HEK293T (cell line): ENCODE results near the gene ASF1B.

Source experiments
- ARNT ChIP-seq: fragments of 450-650 bp; IDR thresholded peaks from 2 replicates; pipeline ENCODE4 v1.6.1; 2017; ENCODE audit warnings: mild to moderate bottlenecking
- BHLHE40 ChIP-seq: fragments of 450-650 bp; IDR thresholded peaks from 2 replicates; pipeline ENCODE4 v1.6.1; 2016; ENCODE audit warnings: mild to moderate bottlenecking, moderate library complexity, borderline replicate concordance
- CTBP1 ChIP-seq: fragments of 450-650 bp; IDR thresholded peaks from 2 replicates; pipeline ENCODE4 v1.6.1; 2016; ENCODE audit warnings: borderline replicate concordance
- ELF4 ChIP-seq: fragments of 450-650 bp; IDR thresholded peaks from 2 replicates; pipeline ENCODE4 v1.6.1; 2017; ENCODE audit warnings: antibody characterized with exemption
- FOXM1 ChIP-seq: fragments of 450-650 bp; IDR thresholded peaks from 2 replicates; pipeline ENCODE4 v1.6.1; 2017; ENCODE audit warnings: mild to moderate bottlenecking, borderline replicate concordance
- HDGF ChIP-seq: fragments of 450-650 bp; IDR thresholded peaks from 2 replicates; pipeline ENCODE4 v1.6.1; 2017; ENCODE audit warnings: antibody characterized with exemption, borderline replicate concordance
- L3MBTL2 ChIP-seq: fragments of 450-650 bp; conservative IDR thresholded peaks from 2 replicates; pipeline ENCODE4 v1.6.1; 2016; ENCODE audit warnings: mild to moderate bottlenecking
- NFRKB ChIP-seq: fragments of 450-650 bp; IDR thresholded peaks from 2 replicates; pipeline ENCODE4 v1.6.1; 2016; ENCODE audit warnings: mild to moderate bottlenecking, moderate library complexity
- SP1 ChIP-seq: fragments of 450-650 bp; IDR thresholded peaks from 2 replicates; pipeline ENCODE4 v1.6.1; 2017
- SUZ12 ChIP-seq: fragments of 450-650 bp; IDR thresholded peaks from 2 replicates; pipeline ENCODE4 v1.6.1; 2016; ENCODE audit warnings: mild to moderate bottlenecking
- TARDBP ChIP-seq: fragments of 450-650 bp; IDR thresholded peaks from 2 replicates; pipeline ENCODE4 v1.6.1; 2016
- TF ChIP-seq, protein P1 (sequence below): fragments of 450-650 bp; IDR thresholded peaks from 2 replicates; pipeline ENCODE4 v1.6.1; 2016

DNA sequence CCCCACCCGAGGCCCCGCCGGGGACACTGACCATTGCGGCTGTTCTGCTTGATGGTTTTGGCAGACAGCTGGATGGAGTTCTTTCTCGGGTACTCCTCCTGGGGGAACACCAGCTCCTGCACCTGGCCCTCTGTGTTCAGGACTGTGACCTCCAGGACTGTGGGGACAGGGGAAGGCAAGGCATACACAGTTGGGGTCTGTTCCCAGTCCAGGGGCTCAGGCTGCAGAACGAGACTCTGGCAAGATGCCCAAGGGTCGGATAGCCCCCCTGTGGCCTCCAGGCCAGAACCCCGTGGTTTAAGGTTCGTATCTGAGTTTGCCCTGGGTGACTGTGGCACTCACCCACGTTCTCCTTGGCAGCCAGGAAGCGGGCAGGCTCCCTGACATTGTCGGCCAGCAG lies 22.7 kb upstream of the ASF1B start:
- TF ChIP-seq FOXM1 (no peak), SP1 (no peak), BHLHE40 (no peak), ARNT (no peak), NFRKB (no peak), HDGF (no peak), ELF4 (no peak), SUZ12 (no peak), L3MBTL2 (no peak), CTBP1 (no peak), TARDBP (no peak)
- TF ChIP-seq, protein P1, sequence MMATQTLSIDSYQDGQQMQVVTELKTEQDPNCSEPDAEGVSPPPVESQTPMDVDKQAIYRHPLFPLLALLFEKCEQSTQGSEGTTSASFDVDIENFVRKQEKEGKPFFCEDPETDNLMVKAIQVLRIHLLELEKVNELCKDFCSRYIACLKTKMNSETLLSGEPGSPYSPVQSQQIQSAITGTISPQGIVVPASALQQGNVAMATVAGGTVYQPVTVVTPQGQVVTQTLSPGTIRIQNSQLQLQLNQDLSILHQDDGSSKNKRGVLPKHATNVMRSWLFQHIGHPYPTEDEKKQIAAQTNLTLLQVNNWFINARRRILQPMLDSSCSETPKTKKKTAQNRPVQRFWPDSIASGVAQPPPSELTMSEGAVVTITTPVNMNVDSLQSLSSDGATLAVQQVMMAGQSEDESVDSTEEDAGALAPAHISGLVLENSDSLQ: no peak
